GM03348 (cell line): Measurements from ENCODE around the gene OR4K1.
"Not testable (repeated sequence)": the region's sequence is repeated elsewhere in the genome, so short reads cannot be mapped to it uniquely, and the experiment has no call there.

Experiments used
- DNase-seq: peaks from one replicate; pipeline ENCODE4 v3.0.0; 2012; ENCODE audit warnings: low spot score

OR4K1 gene

GRCh38 chr14:19930617-19931016 is at the start of gene OR4K1:
Gene OR4K1 (plus strand): TSS chr14:19930917. CDS start chr14:19935667, 4,750 bp downstream.
- DNase-seq: no peak

GRCh38 chr14:19895282-19895681 is 35.4 kb upstream of the OR4K1 start:
- peak; percentile 5 for DNase-seq

- DNase-seq: no peak
Observed at GRCh38 chr14:19900999-19901398, 29.7 kb upstream of the OR4K1 start.

GRCh38 chr14:19902409-19902808 is 28.3 kb upstream of the OR4K1 start:
- DNase-seq: no peak

GRCh38 chr14:19906665-19907064 is 24.1 kb upstream of the OR4K1 start:
- DNase-seq: no peak

- DNase-seq: no peak
Observed at GRCh38 chr14:19911114-19911513, 19.6 kb upstream of the OR4K1 start.

GRCh38 chr14:19917243-19917642 is 13.5 kb upstream of the OR4K1 start:
- no peak for DNase-seq

- no peak for DNase-seq
Observed at GRCh38 chr14:19917955-19918518, 12.7 kb upstream of the OR4K1 start.

GRCh38 chr14:19918553-19919264 is 12.0 kb upstream of the OR4K1 start:
- no peak for DNase-seq

- DNase-seq: no peak
Observed at GRCh38 chr14:19920021-19920657, 10.6 kb upstream of the OR4K1 start, which contains the start of gene OR4K5. Gene OR4K5 (plus strand): TSS chr14:19920607. CDS start chr14:19920607, 0 bp downstream.

- DNase-seq: no peak
Observed at GRCh38 chr14:19941668-19942067, 11.0 kb downstream of the OR4K1 start.

GRCh38 chr14:19947413-19948090 is 16.8 kb downstream of the OR4K1 start:
- DNase-seq: no peak

GRCh38 chr14:19949218-19949617 is 18.5 kb downstream of the OR4K1 start:
- no peak for DNase-seq

- not testable (repeated sequence) for DNase-seq
Observed at GRCh38 chr14:19969735-19970134, 39.0 kb downstream of the OR4K1 start.

- no peak for DNase-seq
Observed at GRCh38 chr14:19974844-19975243, 44.1 kb downstream of the OR4K1 start.

GRCh38 chr14:19975291-19975690 is 44.6 kb downstream of the OR4K1 start, which contains the start of gene OR4K15:
Gene OR4K15 (plus strand): TSS chr14:19975591. CDS start chr14:19975591, 0 bp downstream.
- DNase-seq: no peak
